K562 (cell line): ENCODE measurements around the gene NFIC.

Source experiments
- ETV5 ChIP-seq: sonication (generic); formaldehyde crosslinking; IDR thresholded peaks from 2 replicates; pipeline ENCODE4 v1.4.0; 2020; ENCODE audit warnings: low read depth, mild to moderate bottlenecking, missing genetic modification reagents
- EZH2 ChIP-seq: IDR thresholded peaks from 2 replicates; pipeline ENCODE4 v1.6.1; 2012; ENCODE audit warnings: low read depth, mild to moderate bottlenecking, inconsistent platforms, low read length, borderline replicate concordance
- FOXJ3 ChIP-seq: sonication (generic); formaldehyde crosslinking; IDR thresholded peaks from 2 replicates; pipeline ENCODE4 v1.4.0; 2020; ENCODE audit warnings: mild to moderate bottlenecking, missing genetic modification reagents
- NFXL1 ChIP-seq: fragments of 450-650 bp; formaldehyde crosslinking; IDR thresholded peaks from 2 replicates; pipeline ENCODE4 v1.4.0; 2021; ENCODE audit warnings: mild to moderate bottlenecking
- PHB2 ChIP-seq: fragments of 450-650 bp; IDR thresholded peaks from 2 replicates; pipeline ENCODE4 v1.6.1; 2017; ENCODE audit warnings: low read depth
- POLR2A ChIP-seq: fragments of 450-650 bp; conservative IDR thresholded peaks from 2 replicates; pipeline ENCODE4 v1.6.1; 2016
- REST ChIP-seq, 2 experiments: fragments of 450-650 bp; formaldehyde crosslinking in 1 of 2; IDR thresholded peaks; 2 replicates each; pipeline versions ENCODE4 v1.4.0 to v1.6.1; 2014 to 2020; ENCODE audit warnings: mild to moderate bottlenecking in 2 of 2, borderline replicate concordance in 1 of 2, low read depth in 1 of 2
- TEAD4 ChIP-seq, 2 experiments: sonication (generic) in 1 of 2; formaldehyde crosslinking in 1 of 2; IDR thresholded peaks; 2 replicates each; pipeline versions ENCODE4 v1.6.1 to v1.8.0; 2012 to 2022; ENCODE audit warnings: borderline replicate concordance in 1 of 2, inconsistent platforms in 1 of 2, low read length in 1 of 2, mild to moderate bottlenecking in 1 of 2, missing genetic modification reagents in 1 of 2
- UBTF ChIP-seq, 2 experiments: IDR thresholded peaks; 2 replicates each; pipeline ENCODE4 v1.6.1; 2012; ENCODE audit warnings: improper control_type of control experiment in 2 of 2, low read depth in 2 of 2, low read length in 2 of 2, borderline replicate concordance in 1 of 2
- TF ChIP-seq, protein P1 (sequence below), 3 experiments: IDR thresholded peaks in 2 of 3; conservative IDR thresholded peaks in 1 of 3; 2 replicates each; pipeline ENCODE4 v1.5.1; 2011 to 2012; ENCODE audit warnings: low read length in 3 of 3, mild to moderate bottlenecking in 3 of 3, control low read depth in 2 of 3, improper control_type of control experiment in 1 of 3, inconsistent platforms in 1 of 3, low read depth in 1 of 3, mixed read lengths in 1 of 3, moderate library complexity in 1 of 3; ENCODE audit not compliant: insufficient read depth in 2 of 3

DNA sequence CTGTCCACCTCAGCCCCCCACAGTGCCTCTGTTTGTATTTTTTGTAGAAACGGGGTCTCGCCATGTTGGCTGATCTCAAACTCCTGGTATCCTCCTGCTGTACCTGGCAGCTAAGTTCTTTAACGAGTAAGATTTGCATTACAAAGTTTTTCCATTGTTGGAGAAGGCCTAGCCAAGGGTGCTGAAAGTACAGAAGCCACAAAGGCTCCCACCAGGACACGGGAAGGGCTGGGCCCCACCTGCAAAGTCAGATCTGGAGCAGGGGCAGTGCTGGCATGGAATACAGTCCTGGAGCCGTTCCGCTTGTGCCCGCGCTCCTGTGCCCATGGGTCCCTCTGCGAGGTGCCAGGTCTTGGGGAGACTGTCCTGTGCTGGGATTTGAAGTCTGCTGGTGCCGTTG lies 151.9 kb downstream of the NFIC start:
- TF ChIP-seq EZH2 (no peak), NFXL1 (CRISPR knock-in tag) (no peak), PHB2 (no peak), UBTF (IDR thresholded peaks at IDR 0.05; ENCODE audit: borderline replicate concordance in 1 of 2, low read depth in 2 of 2, low read length in 2 of 2) (no peak), ETV5 (CRISPR knock-in tag) (no peak), POLR2A (no peak), TEAD4 (IDR thresholded peaks at IDR 0.05; ENCODE audit: low read length) (no peak), TEAD4 (CRISPR knock-in tag; IDR thresholded peaks at IDR 0.05; ENCODE audit: borderline replicate concordance) (no peak), FOXJ3 (no peak), REST (IDR thresholded peaks at IDR 0.05; ENCODE audit: borderline replicate concordance) (no peak), REST (CRISPR knock-in tag; IDR thresholded peaks at IDR 0.05; ENCODE audit: low read depth) (no peak)
- TF ChIP-seq, protein P1, sequence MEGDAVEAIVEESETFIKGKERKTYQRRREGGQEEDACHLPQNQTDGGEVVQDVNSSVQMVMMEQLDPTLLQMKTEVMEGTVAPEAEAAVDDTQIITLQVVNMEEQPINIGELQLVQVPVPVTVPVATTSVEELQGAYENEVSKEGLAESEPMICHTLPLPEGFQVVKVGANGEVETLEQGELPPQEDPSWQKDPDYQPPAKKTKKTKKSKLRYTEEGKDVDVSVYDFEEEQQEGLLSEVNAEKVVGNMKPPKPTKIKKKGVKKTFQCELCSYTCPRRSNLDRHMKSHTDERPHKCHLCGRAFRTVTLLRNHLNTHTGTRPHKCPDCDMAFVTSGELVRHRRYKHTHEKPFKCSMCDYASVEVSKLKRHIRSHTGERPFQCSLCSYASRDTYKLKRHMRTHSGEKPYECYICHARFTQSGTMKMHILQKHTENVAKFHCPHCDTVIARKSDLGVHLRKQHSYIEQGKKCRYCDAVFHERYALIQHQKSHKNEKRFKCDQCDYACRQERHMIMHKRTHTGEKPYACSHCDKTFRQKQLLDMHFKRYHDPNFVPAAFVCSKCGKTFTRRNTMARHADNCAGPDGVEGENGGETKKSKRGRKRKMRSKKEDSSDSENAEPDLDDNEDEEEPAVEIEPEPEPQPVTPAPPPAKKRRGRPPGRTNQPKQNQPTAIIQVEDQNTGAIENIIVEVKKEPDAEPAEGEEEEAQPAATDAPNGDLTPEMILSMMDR (IDR thresholded peaks at IDR 0.05 in 2 of 3, conservative IDR thresholded peaks at IDR 0.05 in 1 of 3; ENCODE audit: insufficient read depth in 2 of 3, low read depth in 1 of 3, low read length in 3 of 3) = no peak
